Measurements from ENCODE around the gene KCTD2. TPM values are rescaled to one million over a fixed set of nuclear protein-coding genes. Genes with fewer than 3 reads are reported as not detected.
"Not testable (repeated sequence)": the region's sequence is repeated elsewhere in the genome, so short reads cannot be mapped to it uniquely, and the experiment has no call there.

Gene KCTD2
- total RNA-seq, 2 experiments from 2014 or later, result 21.7 TPM

DNA sequence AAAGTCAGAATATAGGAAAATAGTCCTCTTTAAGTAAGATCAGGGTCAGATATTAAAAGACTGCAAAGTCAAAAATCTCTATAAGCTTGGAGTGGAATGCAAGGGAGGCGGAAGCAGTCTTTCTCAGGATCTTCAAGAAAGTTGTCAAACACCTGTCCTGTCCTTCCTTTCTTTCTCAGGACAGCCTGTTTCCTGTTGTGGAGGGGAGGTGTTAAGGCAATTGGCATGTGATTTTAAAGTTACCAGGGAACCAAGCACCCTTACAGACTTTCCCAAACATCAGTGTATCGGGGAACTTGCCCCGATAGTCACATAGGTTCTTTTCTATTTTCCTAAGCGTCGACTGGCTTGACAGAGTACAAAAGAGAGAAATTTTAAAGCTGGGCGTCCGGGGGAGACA, 2.3 kb upstream of the KCTD2 start:
- H3K27ac Mint-ChIP-seq, result peak overlapping the region; percentile 66
- CTCF ChIA-PET, result no interaction called here
- no peaks in the 10 kb centered on the region for H3K27me3 Mint-ChIP-seq
- POLR2A ChIA-PET, result no interaction called here
- H3K9me3 Mint-ChIP-seq, result no peaks in the 10 kb centered on the region
- H3K4me3 Mint-ChIP-seq, result peak overlapping the region; percentile 37
- H3K36me3 Mint-ChIP-seq (ENCODE audit: low read depth), result peaks cover 31% of the 10 kb centered on the region
- no peak for DNase-seq
- H3K4me1 Mint-ChIP-seq, result peaks cover 42% of the 10 kb centered on the region

- not testable (repeated sequence) for H3K27me3 Mint-ChIP-seq
These were observed 1.0 kb upstream of the KCTD2 start for GRCh38 chr17:75045946-75046406.

GRCh38 chr17:75047398-75048098, 523 bp downstream of the KCTD2 start:
- Mint-ChIP-seq H3K36me3 (ENCODE audit: low read depth) (peaks cover 22% of the 10 kb centered on the region), H3K4me3 (peak overlapping the region; percentile 99), H3K27ac (peak overlapping the region; percentile 94), H3K9me3 (no peaks in the 10 kb centered on the region), H3K4me1 (peaks cover 45% of the 10 kb centered on the region), H3K27me3 (no peaks in the 10 kb centered on the region)
- DNase-seq, result peak; percentile 30
- ChIA-PET CTCF (interaction anchor here (1.1 to 2.8 kb wide), 3 partner anchors 12 to 66 kb away, joined by 3 to 17 read pairs (median 9); no protein-coding TSS in a partner anchor), POLR2A (interaction anchor here (0.5 to 1.1 kb wide), 2 partner anchors 13 to 1857 kb away, joined by 3 to 9 read pairs; no protein-coding TSS in a partner anchor)

More at GRCh38 chr17:75045946-75046406, 1.0 kb upstream of the KCTD2 start:
- POLR2A ChIA-PET, DNase-seq, H3K9me3 Mint-ChIP-seq: not testable (repeated sequence)
- peak overlapping the region; percentile 96 for H3K27ac Mint-ChIP-seq
- H3K36me3 Mint-ChIP-seq (ENCODE audit: low read depth), result peaks cover 20% of the 10 kb centered on the region
- CTCF ChIA-PET, result interaction anchor here (0.8 to 1.3 kb wide), 3 partner anchors 10 to 194 kb away, joined by 3 to 5 read pairs (median 3); no protein-coding TSS in a partner anchor
- peak overlapping the region; percentile 98 for H3K4me3 Mint-ChIP-seq
- H3K4me1 Mint-ChIP-seq, result peaks cover 45% of the 10 kb centered on the region

- no peak for DNase-seq
- Mint-ChIP-seq H3K36me3 (ENCODE audit: low read depth) (peaks cover 26% of the 10 kb centered on the region), H3K4me1 (peaks cover 45% of the 10 kb centered on the region), H3K9me3 (no peaks in the 10 kb centered on the region), H3K27me3 (no peaks in the 10 kb centered on the region), H3K4me3 (peak overlapping the region; percentile 99), H3K27ac (peak overlapping the region; percentile 94)
- ChIA-PET POLR2A (interaction anchor here (0.5 to 1.1 kb wide), 2 partner anchors 12 to 1858 kb away, joined by 3 to 9 read pairs; no protein-coding TSS in a partner anchor), CTCF (interaction anchor here (0.8 to 2.8 kb wide), 6 partner anchors 10 to 236 kb away, joined by 3 to 17 read pairs (median 3); no protein-coding TSS in a partner anchor)
These were observed 1.3 kb downstream of the KCTD2 start for GRCh38 chr17:75048249-75048878.

DNA sequence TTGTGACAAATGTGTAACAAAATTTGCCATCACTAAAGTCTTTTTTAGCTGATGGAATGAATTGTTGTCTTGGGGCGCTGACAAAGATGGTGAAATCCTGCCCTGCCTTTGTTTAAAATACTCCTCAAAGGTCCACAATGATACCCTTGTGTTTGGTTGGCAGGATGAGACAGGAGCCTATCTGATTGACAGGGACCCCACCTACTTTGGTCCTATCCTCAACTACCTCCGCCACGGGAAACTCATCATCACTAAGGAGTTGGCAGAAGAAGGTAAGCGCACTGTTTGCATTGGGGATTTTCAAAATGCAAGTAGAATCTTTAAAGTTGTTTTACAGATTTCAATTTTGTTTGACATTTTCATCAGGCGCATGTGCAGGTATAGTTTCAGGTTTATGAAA, 2.0 kb downstream of the KCTD2 start:
- peaks cover 45% of the 10 kb centered on the region for H3K4me1 Mint-ChIP-seq
- H3K36me3 Mint-ChIP-seq (ENCODE audit: low read depth), result peaks cover 26% of the 10 kb centered on the region
- CTCF ChIA-PET, result interaction anchor here (0.8 to 2.8 kb wide), 5 partner anchors 11 to 236 kb away, joined by 3 to 17 read pairs (median 5); no protein-coding TSS in a partner anchor
- H3K27me3 Mint-ChIP-seq, result no peaks in the 10 kb centered on the region
- POLR2A ChIA-PET, result no interaction called here
- H3K9me3 Mint-ChIP-seq, result no peaks in the 10 kb centered on the region
- no peak overlapping the region for H3K27ac Mint-ChIP-seq
- no peak for DNase-seq
- H3K4me3 Mint-ChIP-seq, result no peak overlapping the region

DNA sequence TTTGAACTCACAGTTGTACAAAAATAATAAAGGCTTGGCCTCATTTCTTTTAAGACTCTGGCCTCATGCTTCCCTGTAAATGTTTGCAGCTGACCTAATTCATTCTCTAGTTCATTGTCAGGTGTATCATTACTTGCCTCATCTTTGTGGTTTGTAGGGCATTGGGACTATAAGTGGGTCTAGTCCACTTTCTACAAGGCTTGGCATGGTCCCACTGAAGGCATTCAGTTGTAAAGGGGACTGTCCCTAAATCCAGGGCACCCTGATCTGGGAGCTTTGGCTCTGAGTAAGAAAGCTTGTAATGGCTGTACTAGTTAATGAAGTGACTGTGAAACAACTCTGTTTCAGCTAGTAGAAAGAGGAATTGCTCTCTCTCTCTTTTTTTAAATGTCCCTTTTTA, 2.7 kb downstream of the KCTD2 start:
- Mint-ChIP-seq H3K9me3 (no peaks in the 10 kb centered on the region), H3K36me3 (ENCODE audit: low read depth) (peaks cover 26% of the 10 kb centered on the region), H3K27me3 (no peaks in the 10 kb centered on the region), H3K27ac (no peak overlapping the region), H3K4me3 (no peak overlapping the region), H3K4me1 (peaks cover 43% of the 10 kb centered on the region)
- no peak for DNase-seq
- POLR2A ChIA-PET, result interaction anchor here (0.6 kb wide), 1 partner anchor 15 kb away, joined by 3 read pairs; no protein-coding TSS in a partner anchor
- CTCF ChIA-PET, result interaction anchor here (1.0 to 2.8 kb wide), 2 partner anchors 11 to 26 kb away, joined by 5 to 17 read pairs; no protein-coding TSS in a partner anchor

- peaks cover 34% of the 10 kb centered on the region for H3K36me3 Mint-ChIP-seq (ENCODE audit: low read depth)
- ChIA-PET CTCF (interaction anchor here (0.6 kb wide), 1 partner anchor 367 kb away, joined by 3 read pairs; no protein-coding TSS in a partner anchor), POLR2A (no interaction called here)
- no peaks in the 10 kb centered on the region for H3K27me3 Mint-ChIP-seq
- DNase-seq, result no peak
- H3K4me3 Mint-ChIP-seq, result no peak overlapping the region
- H3K27ac Mint-ChIP-seq, result peak overlapping the region; percentile 14
- H3K4me1 Mint-ChIP-seq, result peaks cover 32% of the 10 kb centered on the region
- no peaks in the 10 kb centered on the region for H3K9me3 Mint-ChIP-seq
These were observed 4.9 kb downstream of the KCTD2 start for GRCh38 chr17:75051941-75052340.

DNA sequence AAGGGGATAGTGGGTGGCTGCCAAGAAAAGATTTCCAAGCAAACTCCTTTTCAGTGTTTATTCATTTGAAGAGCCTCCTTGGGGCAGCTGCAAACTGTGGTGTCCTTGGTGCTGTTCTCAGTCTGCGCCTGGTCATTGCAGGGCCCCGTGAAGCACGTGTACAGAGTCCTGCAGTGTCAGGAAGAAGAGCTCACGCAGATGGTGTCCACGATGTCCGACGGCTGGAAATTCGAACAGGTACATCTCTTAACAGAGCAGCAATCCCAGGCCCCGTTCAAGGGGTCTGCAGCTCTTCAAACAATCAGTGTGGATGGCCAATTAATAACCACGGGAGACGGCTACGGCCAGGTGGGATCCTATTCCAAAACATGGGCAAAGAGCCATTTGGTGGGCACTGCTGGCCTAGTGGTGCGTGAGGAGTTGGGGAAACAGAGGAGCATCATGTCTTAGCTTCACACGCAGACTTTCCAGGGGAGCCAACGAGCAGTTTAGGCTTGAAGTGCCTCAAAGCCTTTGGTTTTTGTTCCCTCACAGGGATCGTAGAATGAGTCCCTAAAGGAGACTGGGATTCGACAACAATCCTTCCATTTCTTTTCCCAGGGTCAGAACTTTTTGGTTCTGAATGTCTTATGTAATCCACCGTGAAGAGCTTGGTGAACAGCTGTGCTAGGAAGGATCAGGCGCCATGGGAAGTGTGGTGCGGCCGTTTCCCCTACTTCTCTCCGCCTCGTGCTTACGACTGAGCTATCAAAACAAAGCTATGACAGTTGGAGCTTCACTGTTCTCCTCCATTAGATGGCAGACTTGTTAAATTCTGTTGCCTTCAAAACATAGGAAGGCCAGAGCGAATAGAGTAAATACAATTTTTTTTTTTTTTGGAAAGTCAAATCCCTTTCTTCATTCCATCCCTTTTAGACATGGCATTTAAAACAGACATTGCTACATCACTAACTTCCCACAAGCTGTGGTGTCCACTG, 12.6 kb downstream of the KCTD2 start:
- H3K4me1 Mint-ChIP-seq, result peaks cover 21% of the 10 kb centered on the region
- H3K27ac Mint-ChIP-seq, result peak overlapping the region; percentile 69
- H3K27me3 Mint-ChIP-seq, result no peaks in the 10 kb centered on the region
- H3K36me3 Mint-ChIP-seq (ENCODE audit: low read depth), result peaks cover 52% of the 10 kb centered on the region
- no peak overlapping the region for H3K4me3 Mint-ChIP-seq
- POLR2A ChIA-PET, result interaction anchor here (0.6 to 1.5 kb wide), 4 partner anchors 10 to 22 kb away, joined by 3 to 13 read pairs (median 6); no protein-coding TSS in a partner anchor
- DNase-seq, result peak; percentile 24
- CTCF ChIA-PET, result interaction anchor here (0.6 to 3.1 kb wide), 14 partner anchors 11 to 911 kb away, joined by 3 to 17 read pairs (median 3); partner anchors contain the start of genes MRPL58 and NT5C
- no peaks in the 10 kb centered on the region for H3K9me3 Mint-ChIP-seq

DNA sequence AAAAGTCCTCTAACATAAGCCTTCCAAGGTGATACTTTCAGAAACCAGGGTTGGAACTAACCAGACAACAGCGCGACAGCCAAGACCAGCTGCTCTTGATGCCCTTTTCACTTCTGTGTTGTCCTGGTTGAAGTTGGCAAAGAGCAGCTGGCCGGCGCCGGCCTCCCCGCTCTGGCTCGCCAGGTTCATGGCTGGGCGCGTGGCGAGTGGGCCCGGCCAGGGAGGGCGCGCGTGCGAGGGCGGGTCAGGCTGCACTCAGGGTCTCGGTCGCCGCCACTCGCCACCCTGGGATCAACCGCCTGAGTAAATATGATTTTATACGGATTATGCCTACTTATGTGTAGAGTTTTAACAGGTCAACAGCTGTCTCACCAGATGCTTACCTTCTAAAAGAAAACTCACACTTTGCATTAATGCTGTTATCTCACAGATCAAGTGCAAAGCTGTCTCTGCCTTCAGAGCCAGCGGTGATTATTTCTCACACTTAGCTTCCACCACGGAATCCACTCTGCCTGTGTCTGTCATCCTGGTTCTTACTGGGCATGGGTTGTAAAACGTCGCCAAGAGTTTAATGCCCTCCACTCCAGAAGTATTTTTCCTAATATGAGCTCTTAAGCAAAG, 13.5 kb downstream of the KCTD2 start:
- H3K4me1 Mint-ChIP-seq, result peaks cover 29% of the 10 kb centered on the region
- ChIA-PET POLR2A (interaction anchor here (0.6 to 1.5 kb wide), 2 partner anchors 13 to 21 kb away, joined by 3 to 5 read pairs; no protein-coding TSS in a partner anchor), CTCF (interaction anchor here (0.8 to 3.1 kb wide), 11 partner anchors 10 to 141 kb away, joined by 3 to 17 read pairs (median 3); partner anchors contain the start of gene NT5C)
- H3K27me3 Mint-ChIP-seq, result no peaks in the 10 kb centered on the region
- H3K36me3 Mint-ChIP-seq (ENCODE audit: low read depth), result peaks cover 52% of the 10 kb centered on the region
- no peak for DNase-seq
- no peaks in the 10 kb centered on the region for H3K9me3 Mint-ChIP-seq
- no peak overlapping the region for H3K27ac Mint-ChIP-seq
- H3K4me3 Mint-ChIP-seq, result no peak overlapping the region

- peaks cover 51% of the 10 kb centered on the region for H3K36me3 Mint-ChIP-seq (ENCODE audit: low read depth)
- no peak overlapping the region for H3K4me3 Mint-ChIP-seq
- ChIA-PET CTCF (interaction anchor here (1.0 to 3.1 kb wide), 5 partner anchors 9 to 141 kb away, joined by 3 to 17 read pairs (median 4); no protein-coding TSS in a partner anchor), POLR2A (interaction anchor here (1.5 kb wide), 1 partner anchor 13 kb away, joined by 3 read pairs; no protein-coding TSS in a partner anchor)
- H3K4me1 Mint-ChIP-seq, result peaks cover 33% of the 10 kb centered on the region
- no peaks in the 10 kb centered on the region for H3K9me3 Mint-ChIP-seq
- DNase-seq, result no peak
- no peaks in the 10 kb centered on the region for H3K27me3 Mint-ChIP-seq
- no peak overlapping the region for H3K27ac Mint-ChIP-seq
These were observed 14.0 kb downstream of the KCTD2 start for GRCh38 chr17:75061055-75061438.

- no peak overlapping the region for H3K27ac Mint-ChIP-seq
- H3K9me3 Mint-ChIP-seq, result no peaks in the 10 kb centered on the region
- H3K4me1 Mint-ChIP-seq, result peaks cover 34% of the 10 kb centered on the region
- DNase-seq, result no peak
- ChIA-PET POLR2A (no interaction called here), CTCF (interaction anchor here (1.0 to 3.1 kb wide), 6 partner anchors 8 to 140 kb away, joined by 3 to 17 read pairs (median 4); no protein-coding TSS in a partner anchor)
- no peak overlapping the region for H3K4me3 Mint-ChIP-seq
- H3K36me3 Mint-ChIP-seq (ENCODE audit: low read depth), result peaks cover 45% of the 10 kb centered on the region
- no peaks in the 10 kb centered on the region for H3K27me3 Mint-ChIP-seq
These were observed 14.6 kb downstream of the KCTD2 start for GRCh38 chr17:75061618-75062017.
